ENCODE results near the gene FBXO45. TPM values are rescaled to one million over a fixed set of nuclear protein-coding genes. Genes with fewer than 3 reads are reported as not detected.
A peak's percentile ranks its signal among the peaks of the same experiment; 100 is the strongest.
"Not testable (repeated sequence)": the region's sequence is repeated elsewhere in the genome, so short reads cannot be mapped to it uniquely, and the experiment has no call there.

FBXO45 gene
- 10.6 and 12.7 TPM in 2 replicates for total RNA-seq (2014; rRNA removed; shearing (Covaris generic))

DNA sequence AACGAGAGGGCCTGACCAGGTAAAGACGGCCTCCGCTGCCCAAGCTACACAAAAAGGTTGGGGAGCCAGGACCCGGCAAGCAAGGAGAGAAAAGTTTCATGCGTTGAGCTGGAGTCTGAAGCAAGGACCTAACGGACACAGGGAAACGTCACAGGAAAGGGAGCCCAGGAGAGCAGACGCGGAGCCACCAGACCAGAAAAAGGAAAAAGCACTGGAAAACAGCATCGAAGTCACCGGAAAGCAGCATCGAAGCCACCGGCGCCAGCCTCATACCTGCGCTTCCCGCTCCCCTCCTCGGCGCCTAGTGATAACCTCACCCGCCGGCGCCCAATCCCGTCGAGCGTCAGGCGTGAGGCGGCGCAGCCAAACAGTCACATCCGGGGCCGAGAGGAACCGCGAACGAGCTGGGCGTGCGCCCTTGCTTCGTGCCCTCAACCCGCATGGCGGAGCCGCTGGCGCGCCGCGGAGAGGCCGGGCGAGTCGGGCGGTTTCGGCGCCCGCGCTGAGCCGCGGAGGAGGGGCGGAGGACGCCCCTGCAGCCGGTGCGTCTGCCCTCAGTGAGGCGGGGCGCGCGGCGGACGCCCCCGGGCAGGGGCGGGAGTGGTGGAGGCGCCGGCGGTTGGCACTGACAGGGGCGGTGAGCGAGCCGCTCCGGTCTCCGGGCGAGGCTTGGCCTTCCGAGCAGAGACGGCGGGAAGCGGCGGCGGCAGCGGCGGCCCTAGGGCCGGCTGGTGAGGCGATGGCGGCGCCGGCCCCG is at the start of gene FBXO45, which contains the start of gene WDR53:
Gene FBXO45 (plus strand): TSS at position 415 of the 757 bp plus-strand sequence. CDS start 325 bp downstream, at position 740.
Gene WDR53 (minus strand): TSS at position 309 of the 757 bp plus-strand sequence. CDS start 7,079 bp downstream, outside the sequence.
- peak; percentile 94 for DNase-seq (ENCODE audit: low spot score)

- peak; percentile 94 for DNase-seq (ENCODE audit: low spot score)
Measured at GRCh38 chr3:196518966-196519717, 49.3 kb upstream of the FBXO45 start.

GRCh38 chr3:196519718-196520082 is 48.8 kb upstream of the FBXO45 start:
- DNase-seq (ENCODE audit: low spot score): no peak

GRCh38 chr3:196521291-196521690 is 47.2 kb upstream of the FBXO45 start:
- not testable (repeated sequence) for DNase-seq (ENCODE audit: low spot score)

- no peak for DNase-seq (ENCODE audit: low spot score)
Measured at GRCh38 chr3:196523841-196524240, 44.6 kb upstream of the FBXO45 start.

DNA sequence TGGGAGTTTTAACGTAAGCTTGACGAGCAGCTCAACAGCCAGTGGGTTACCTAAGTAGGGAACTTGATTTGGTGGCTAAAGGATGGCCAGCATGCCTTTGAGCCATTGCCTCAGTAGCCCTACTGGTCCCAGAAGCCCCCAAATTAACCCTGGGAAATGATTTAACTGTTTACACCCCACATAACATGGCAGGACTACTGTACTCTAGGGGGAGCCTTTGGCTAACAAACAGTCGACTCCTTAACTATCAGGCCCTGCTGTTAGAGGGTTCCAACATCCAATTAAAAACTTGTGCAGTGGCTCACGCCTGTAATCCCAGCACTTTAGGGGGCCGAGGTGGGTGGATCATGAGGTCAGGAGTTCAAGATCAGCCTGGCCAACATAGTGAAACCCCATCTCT is 43.9 kb upstream of the FBXO45 start:
- peak; percentile 29 for DNase-seq (ENCODE audit: low spot score)

DNA sequence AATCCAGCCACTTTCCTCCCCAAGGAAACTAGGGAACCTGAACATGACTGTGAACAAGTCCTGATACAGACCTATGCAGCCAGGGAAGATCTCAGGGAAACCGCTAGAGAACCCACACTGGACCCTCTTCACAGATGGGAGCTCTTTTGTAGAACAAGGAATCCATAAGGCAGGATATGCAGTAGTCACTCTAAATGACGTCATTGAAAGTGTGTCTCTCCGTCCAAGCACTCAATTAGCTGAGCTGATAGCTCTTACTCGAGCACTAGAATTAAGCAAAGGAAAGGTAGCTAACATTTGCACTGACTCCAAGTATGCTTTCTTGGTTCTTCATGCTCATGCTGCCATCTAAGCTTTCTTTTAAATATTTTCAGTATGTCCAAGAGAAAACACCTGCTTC is 43.3 kb upstream of the FBXO45 start:
- DNase-seq (ENCODE audit: low spot score): no peak

DNA sequence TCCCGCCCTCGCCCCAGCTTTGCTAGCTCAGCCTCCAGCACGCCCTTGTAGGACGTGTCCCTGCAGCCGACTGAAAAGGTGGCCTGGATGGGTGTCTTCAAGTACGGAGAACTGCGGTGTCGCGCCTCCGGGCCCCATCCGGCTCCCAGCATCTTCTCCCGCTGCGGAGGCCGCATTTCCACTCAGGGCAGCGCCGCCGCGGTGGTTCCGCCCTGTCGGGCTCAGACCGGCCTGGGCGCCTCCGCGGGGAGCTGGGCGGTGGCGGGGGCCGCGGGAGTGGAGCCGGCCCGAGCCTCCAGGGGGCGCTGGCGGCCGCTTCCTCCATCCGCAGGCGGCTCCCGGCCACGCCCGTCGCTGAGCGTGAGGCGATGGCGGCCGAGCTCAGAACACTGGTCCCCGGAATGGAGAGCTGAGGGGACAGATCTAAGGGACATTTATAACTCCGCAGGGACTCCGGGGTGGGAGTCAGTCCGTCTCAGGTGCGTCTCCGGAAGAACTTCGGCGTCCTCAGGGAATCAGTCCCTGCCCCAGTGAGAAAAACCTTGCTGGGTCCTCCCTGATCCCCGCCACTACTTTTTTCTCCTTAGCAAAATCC is 39.7 kb upstream of the FBXO45 start:
- DNase-seq (ENCODE audit: low spot score): no peak

GRCh38 chr3:196531418-196531817 is 37.0 kb upstream of the FBXO45 start:
- no peak for DNase-seq (ENCODE audit: low spot score)

DNA sequence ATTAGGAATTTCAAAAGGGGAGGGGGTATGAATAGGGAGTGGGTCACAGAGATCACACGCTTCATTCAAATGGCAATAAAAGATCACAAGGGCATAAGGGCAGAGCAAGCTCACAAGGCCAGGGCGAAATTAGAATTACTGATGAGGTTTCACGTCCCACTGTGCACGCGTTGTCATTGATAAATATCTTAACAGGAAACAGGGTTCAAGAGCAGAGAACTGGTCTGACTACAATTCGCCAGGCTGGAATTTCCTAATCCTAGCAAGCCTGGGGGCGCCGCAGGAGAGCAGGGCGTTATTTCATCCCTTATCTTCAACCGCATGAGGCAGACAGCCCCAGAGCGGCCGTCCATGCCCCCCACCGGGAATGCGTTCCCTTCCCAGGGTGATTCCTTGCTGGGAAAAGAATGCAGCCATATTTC is 35.2 kb upstream of the FBXO45 start:
- DNase-seq (ENCODE audit: low spot score): no peak

- DNase-seq (ENCODE audit: low spot score): peak; percentile 42
Measured at GRCh38 chr3:196537319-196537984, 31.0 kb upstream of the FBXO45 start.

DNA sequence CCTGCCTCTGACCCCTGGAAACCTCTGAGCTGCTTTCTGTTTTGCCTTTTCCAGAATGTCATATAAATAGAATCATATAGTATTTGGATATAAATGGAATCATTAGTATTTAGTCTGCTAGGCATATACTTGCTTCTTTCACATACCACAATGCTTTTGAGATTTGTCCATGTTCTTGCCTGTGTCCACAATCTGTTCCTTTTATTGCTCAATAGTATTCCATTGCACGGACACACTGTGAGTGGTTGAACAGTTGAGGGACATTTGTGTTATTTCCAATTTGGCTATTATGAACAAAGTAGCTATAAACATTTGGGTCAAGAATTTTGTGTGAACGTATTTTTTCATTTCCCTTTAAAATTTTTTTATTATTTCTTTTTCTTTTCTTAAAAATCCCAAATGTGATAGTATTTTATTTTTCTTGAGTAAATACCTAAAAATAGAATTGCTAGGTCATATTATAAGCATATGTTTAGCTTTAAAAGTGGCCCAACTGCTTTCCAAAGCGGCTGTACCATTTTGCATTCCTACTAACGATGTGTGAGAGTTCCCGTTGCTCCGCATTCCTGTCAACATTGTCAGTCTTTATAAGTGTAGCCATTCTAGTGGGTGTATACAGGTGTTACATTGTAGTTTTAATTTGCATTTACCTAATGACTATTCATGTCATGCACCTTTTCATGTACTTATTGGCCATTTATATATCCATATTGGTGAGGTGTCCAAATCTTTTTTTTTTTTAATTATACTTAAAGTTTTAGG is 26.6 kb upstream of the FBXO45 start:
- DNase-seq (ENCODE audit: low spot score): no peak

- no peak for DNase-seq (ENCODE audit: low spot score)
Measured at GRCh38 chr3:196544491-196544992, 23.9 kb upstream of the FBXO45 start.

GRCh38 chr3:196546537-196546936 is 21.9 kb upstream of the FBXO45 start:
- DNase-seq (ENCODE audit: low spot score): no peak

- no peak for DNase-seq (ENCODE audit: low spot score)
Measured at GRCh38 chr3:196547067-196547466, 21.4 kb upstream of the FBXO45 start.

- not testable (repeated sequence) for DNase-seq (ENCODE audit: low spot score)
Measured at GRCh38 chr3:196549312-196549711, 19.1 kb upstream of the FBXO45 start.

GRCh38 chr3:196550172-196550571 is 18.3 kb upstream of the FBXO45 start:
- DNase-seq (ENCODE audit: low spot score): not testable (repeated sequence)

GRCh38 chr3:196552253-196552652 is 16.2 kb upstream of the FBXO45 start:
- DNase-seq (ENCODE audit: low spot score): no peak

DNA sequence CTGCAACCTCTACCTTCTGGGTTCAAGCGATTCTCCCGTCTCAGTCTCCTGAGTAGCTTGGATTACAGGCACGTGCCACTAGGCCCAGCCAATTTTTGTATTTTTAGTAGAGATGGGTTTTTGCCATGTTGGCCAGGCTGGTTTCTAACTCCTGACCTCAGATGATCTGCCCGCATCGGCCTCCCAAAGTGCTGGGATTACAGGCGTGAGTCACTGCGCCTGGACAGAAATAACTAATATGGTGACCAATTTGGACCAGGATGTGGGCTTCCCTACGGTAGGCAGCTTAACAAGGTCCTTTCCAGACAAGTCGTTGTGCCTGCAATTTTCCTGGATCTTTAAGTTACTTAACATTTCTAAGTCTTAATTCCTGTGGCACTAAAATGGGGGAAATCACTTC is 14.9 kb upstream of the FBXO45 start:
- DNase-seq (ENCODE audit: low spot score): no peak

- DNase-seq (ENCODE audit: low spot score): no peak
Measured at GRCh38 chr3:196554205-196554604, 14.3 kb upstream of the FBXO45 start.

DNA sequence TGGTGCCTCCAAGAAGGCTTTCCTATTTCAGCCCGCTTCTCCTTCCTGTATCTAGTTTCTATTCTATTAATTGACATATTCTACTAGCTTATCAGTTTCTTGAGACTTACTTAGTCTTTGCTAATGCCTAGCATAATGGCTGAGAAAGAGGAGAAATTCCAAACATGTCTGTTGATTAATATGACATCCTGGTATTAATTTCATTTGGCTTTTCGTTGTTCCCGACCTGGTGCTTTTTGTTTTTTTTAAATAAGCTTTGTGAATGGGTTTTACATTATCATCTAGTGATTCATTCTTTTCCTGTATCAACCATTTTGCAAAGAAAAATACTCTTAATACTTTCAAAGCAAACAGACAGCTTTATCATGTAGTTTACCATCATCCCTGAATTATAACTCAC is 13.2 kb upstream of the FBXO45 start:
- no peak for DNase-seq (ENCODE audit: low spot score)
